Stimulated activated naive CD8-positive, alpha-beta T cell treated with anti-CD3 and anti-CD28 coated beads, Interleukin-15, amount 100 ng/mL, for 72 hours (primary cell): ENCODE results near the gene CHML.

Source experiments
- ATAC-seq: fragments of 150-1000 bp; cut with Tn5 transposase; 2 replicates; pipeline ENCODE4 v1.10.0; 2021; ENCODE audit warnings: mild to moderate bottlenecking, moderate library complexity
- DNase-seq, 2 donors: peaks; one replicate each; pipeline ENCODE4 v3.0.0; 2021 to 2022
- H3K27ac Mint-ChIP-seq, 2 donors: one replicate each; pipeline ENCODE4 v1.8.0; 2022; ENCODE audit warnings: mild to moderate bottlenecking in 2 of 2, mixed read lengths in 2 of 2, moderate library complexity in 2 of 2
- H3K27me3 Mint-ChIP-seq: one replicate; pipeline ENCODE4 v1.8.0; 2022; ENCODE audit warnings: mixed read lengths
- H3K4me1 Mint-ChIP-seq: one replicate; pipeline ENCODE4 v1.8.0; 2022; ENCODE audit warnings: mild to moderate bottlenecking, mixed read lengths
- H3K4me3 Mint-ChIP-seq, 2 donors: one replicate each; pipeline ENCODE4 v1.8.0; 2022; ENCODE audit warnings: mild to moderate bottlenecking in 2 of 2, mixed read lengths in 2 of 2, moderate library complexity in 1 of 2
- H3K9me3 Mint-ChIP-seq, 2 donors: one replicate each; pipeline ENCODE4 v1.8.0; 2022; ENCODE audit warnings: mixed read lengths in 2 of 2

CHML gene

GRCh38 chr1:241638099-241638682 is 2.0 kb downstream of the CHML start:
- no peak for ATAC-seq
- H3K4me3 Mint-ChIP-seq, result peak overlapping the region; percentile 81 to 89
- H3K27ac Mint-ChIP-seq, result peak overlapping the region in 1 of 2 donors; percentile 92
- H3K4me1 Mint-ChIP-seq, result peaks cover 48% of the 10 kb centered on the region
- no peaks in the 10 kb centered on the region for H3K27me3 Mint-ChIP-seq
- H3K9me3 Mint-ChIP-seq, result peaks cover 11 to 15% of the 10 kb centered on the region in 2 donors
- no peak for DNase-seq

- Mint-ChIP-seq H3K27me3 (no peaks in the 10 kb centered on the region), H3K4me1 (peaks cover 47% of the 10 kb centered on the region), H3K9me3 (peaks cover 10% of the 10 kb centered on the region in 2 donors), H3K4me3 (peak overlapping the region; percentile 77 to 89), H3K27ac (no peak overlapping the region)
- no peak for ATAC-seq
- no peak for DNase-seq
Measured at GRCh38 chr1:241637604-241638003, 2.6 kb downstream of the CHML start.

DNA sequence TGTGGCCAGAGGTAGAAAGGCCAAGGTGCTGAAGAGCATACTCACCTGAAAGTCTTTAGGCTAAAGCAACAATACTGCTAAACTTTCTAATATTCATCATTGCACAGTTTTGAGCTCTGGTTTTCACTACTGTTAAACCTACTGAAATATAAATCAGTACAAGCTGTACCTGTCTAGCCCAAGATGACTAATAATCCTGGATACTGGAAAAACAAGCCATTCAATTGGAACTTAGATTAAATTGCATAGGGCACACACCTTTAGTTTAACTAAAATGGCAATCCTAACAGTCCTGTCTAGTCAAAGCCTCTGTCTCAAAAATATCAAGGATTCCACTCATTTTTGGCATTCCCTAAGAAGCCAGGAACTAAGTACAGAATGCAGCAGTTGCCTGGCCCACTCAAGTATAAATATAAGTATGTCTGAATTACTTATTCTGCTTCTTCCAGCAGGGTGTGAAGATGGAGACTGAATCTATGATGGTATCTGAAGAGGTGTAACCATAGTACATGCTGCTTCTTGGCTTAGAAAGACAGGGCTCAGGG is 3.1 kb downstream of the CHML start:
- Mint-ChIP-seq H3K4me1 (peaks cover 52% of the 10 kb centered on the region), H3K4me3 (peak overlapping the region; percentile 11 to 89), H3K27ac (no peak overlapping the region), H3K9me3 (peaks cover 5 to 6% of the 10 kb centered on the region in 2 donors), H3K27me3 (no peaks in the 10 kb centered on the region)
- ATAC-seq, result no peak
- no peak for DNase-seq

DNA sequence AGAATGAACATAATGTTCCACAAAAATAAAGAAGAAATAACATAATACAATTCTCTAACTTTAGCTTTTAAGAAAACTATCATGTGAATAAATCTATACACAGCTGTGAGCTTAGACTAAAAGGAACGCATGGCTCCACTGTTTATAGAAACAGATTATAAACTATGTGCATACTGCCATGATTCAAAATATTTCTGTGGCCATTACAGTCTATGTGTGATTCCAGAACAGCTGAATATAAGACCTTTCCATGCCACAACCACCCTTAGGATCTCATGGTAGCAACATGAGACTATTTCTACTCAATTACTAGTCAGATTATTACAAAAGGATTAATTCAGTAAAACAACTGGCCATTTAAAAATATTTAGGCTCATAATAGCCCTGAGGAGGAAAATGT is 3.9 kb downstream of the CHML start:
- Mint-ChIP-seq H3K27me3 (no peaks in the 10 kb centered on the region), H3K9me3 (no peaks in the 10 kb centered on the region), H3K27ac (no peak overlapping the region), H3K4me1 (peaks cover 59% of the 10 kb centered on the region), H3K4me3 (peak overlapping the region in 1 of 2 donors; percentile 89)
- no peak for DNase-seq
- no peak for ATAC-seq

DNA sequence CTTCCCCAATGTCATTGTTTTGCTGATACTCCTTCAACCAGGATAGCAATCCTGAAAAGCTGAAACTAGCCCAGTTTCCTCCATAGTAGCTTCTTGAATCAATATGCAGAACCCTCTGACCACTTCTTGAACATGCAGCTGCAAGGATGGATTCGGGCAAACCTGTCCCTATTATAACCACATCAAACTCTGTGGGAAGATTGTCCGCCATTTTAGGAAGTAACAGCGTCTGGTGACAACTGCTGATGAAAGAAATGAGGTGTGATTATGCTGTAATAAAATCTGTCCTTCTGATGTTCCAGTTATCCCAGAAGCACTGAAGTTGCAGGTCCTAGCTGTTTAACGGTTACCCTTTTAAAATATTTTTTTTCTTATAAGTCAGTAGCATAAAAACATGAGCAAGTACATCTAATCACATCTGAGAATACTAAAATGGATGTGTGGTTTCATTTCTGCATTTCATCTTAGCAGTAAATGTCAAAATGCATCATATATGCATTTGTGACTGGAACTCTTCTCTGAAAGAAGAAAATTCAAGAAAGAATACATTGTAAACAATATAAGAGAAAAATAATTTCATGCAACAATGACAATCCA is 4.5 kb downstream of the CHML start:
- Mint-ChIP-seq H3K27ac (peak overlapping the region in 1 of 2 donors; percentile 65), H3K4me1 (peaks cover 55% of the 10 kb centered on the region), H3K27me3 (no peaks in the 10 kb centered on the region), H3K9me3 (no peaks in the 10 kb centered on the region), H3K4me3 (peak overlapping the region in 1 of 2 donors; percentile 15)
- ATAC-seq (no peak), DNase-seq (no peak)

DNA sequence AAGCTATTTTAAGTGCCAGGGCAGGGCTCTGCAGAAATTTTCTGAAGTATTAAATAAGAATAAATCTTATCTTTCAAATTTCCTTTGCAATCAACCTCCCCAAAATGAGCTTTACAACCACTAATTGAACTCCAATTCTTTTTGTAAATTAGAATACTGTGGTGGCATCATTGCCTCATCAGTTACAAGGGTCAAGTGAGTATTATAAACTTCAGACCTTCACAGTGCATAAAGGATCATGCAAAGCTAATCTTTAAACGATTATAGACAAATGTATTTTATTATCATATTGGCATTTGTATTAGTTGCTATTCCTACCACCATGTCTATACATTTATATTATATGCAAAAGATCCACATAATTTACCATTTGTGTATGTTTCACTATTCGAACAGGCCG is 7.2 kb downstream of the CHML start:
- Mint-ChIP-seq H3K9me3 (no peaks in the 10 kb centered on the region), H3K27me3 (no peaks in the 10 kb centered on the region), H3K4me1 (peaks cover 46% of the 10 kb centered on the region), H3K4me3 (no peak overlapping the region), H3K27ac (no peak overlapping the region)
- DNase-seq (no peak), ATAC-seq (no peak)

DNA sequence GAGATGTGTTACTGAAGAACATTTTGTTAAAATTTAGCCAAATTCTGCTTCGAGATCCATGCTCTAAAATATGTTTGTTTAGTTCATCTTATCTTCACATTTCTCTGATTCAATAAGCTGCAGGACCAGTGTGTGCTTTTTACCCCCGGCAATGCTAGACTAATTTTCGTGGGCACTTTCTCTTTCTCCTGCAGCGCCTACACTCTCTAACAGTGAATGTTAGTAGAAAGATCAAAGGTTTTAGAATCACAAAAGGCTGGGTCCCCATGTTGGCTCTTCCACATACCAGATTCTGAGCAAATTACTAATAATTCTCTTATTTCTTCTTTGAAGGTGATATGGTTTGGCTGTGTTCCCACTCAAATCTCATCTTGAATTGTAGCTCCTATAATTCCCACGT is 8.5 kb downstream of the CHML start:
- Mint-ChIP-seq H3K4me3 (peak overlapping the region; percentile 39 to 66), H3K27me3 (no peaks in the 10 kb centered on the region), H3K27ac (peak overlapping the region in 1 of 2 donors; percentile 50), H3K4me1 (peaks cover 37% of the 10 kb centered on the region), H3K9me3 (no peaks in the 10 kb centered on the region)
- ATAC-seq (peak; percentile 53), DNase-seq (no peak)

- Mint-ChIP-seq H3K4me3 (no peak overlapping the region), H3K4me1 (peaks cover 32% of the 10 kb centered on the region), H3K27ac (no peak overlapping the region), H3K9me3 (no peaks in the 10 kb centered on the region), H3K27me3 (no peaks in the 10 kb centered on the region)
- DNase-seq (no peak), ATAC-seq (no peak)
Measured at GRCh38 chr1:241630899-241631298, 9.3 kb downstream of the CHML start.

GRCh38 chr1:241630476-241630875 is 9.7 kb downstream of the CHML start:
- no peak overlapping the region for H3K27ac Mint-ChIP-seq
- H3K27me3 Mint-ChIP-seq, result no peaks in the 10 kb centered on the region
- no peak for ATAC-seq
- no peaks in the 10 kb centered on the region for H3K9me3 Mint-ChIP-seq
- no peak overlapping the region for H3K4me3 Mint-ChIP-seq
- peaks cover 28% of the 10 kb centered on the region for H3K4me1 Mint-ChIP-seq
- no peak for DNase-seq

DNA sequence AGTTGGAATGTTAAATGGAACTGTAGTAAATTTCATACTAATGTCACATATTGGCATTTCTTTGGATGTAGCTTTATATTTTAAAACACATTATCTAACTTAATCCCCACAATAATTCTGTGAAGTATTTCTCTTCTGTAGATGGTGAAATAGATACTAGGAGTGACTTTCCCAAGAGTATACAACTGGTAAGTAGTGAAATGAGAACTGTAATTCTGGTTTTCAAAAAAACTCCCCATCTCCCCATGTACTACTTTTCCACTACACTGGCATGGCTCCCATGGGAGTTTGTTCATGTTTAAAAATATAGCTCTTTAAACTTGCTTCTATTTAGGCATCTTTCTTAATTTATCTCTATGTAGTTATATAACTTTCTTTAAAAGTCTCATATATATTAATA is 10.2 kb downstream of the CHML start:
- Mint-ChIP-seq H3K27ac (no peak overlapping the region), H3K4me3 (no peak overlapping the region), H3K9me3 (no peaks in the 10 kb centered on the region), H3K4me1 (peaks cover 23% of the 10 kb centered on the region), H3K27me3 (no peaks in the 10 kb centered on the region)
- ATAC-seq (no peak), DNase-seq (no peak)

DNA sequence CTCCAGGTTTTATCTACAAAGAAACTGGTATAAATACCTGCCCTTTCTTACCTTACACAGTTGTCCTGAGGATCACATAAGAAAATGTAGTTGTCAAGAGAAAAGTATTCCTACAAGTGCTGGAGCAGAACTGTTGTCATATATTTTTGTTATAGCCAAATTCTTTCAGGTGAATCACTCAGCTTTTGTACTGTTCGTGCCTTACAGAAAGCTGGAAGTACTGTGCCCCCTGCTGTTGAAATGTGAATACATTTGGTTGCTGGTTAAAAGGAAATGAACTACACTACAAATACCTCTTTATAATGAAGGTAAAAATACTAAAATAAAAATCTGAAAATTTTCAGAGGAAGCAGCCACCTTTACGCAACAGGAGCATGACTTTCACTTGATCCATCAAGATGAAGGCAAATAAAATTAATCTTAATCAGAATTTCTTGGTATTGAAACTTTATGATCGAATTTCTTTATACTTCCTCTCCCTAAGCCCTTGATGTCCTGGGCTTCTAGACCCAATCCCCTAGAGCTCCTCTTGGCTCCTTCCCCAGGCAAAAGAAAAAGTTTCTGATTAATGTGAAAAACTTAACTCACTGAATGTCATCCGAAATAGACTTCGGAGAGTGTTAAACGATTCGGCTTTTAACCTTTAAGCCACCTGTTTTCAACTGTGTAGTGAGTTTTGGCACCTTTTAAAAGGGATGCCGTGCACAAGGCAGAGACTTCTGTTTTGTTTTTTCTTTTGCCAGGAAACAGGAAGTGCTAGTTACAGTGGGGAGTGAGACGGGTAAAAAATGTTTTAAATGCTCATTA is 12.5 kb downstream of the CHML start:
- Mint-ChIP-seq H3K27ac (peak overlapping the region in 1 of 2 donors; percentile 92), H3K9me3 (no peaks in the 10 kb centered on the region), H3K27me3 (no peaks in the 10 kb centered on the region), H3K4me3 (peak overlapping the region; percentile 70 to 77), H3K4me1 (peaks cover 21% of the 10 kb centered on the region)
- DNase-seq, result peak; percentile 29 to 39
- ATAC-seq, result peak; percentile 79

GRCh38 chr1:241624935-241625334 is 15.2 kb downstream of the CHML start:
- Mint-ChIP-seq H3K4me3 (no peak overlapping the region), H3K9me3 (no peaks in the 10 kb centered on the region), H3K4me1 (peaks cover 9% of the 10 kb centered on the region), H3K27ac (no peak overlapping the region), H3K27me3 (no peaks in the 10 kb centered on the region)
- DNase-seq (no peak), ATAC-seq (no peak)

DNA sequence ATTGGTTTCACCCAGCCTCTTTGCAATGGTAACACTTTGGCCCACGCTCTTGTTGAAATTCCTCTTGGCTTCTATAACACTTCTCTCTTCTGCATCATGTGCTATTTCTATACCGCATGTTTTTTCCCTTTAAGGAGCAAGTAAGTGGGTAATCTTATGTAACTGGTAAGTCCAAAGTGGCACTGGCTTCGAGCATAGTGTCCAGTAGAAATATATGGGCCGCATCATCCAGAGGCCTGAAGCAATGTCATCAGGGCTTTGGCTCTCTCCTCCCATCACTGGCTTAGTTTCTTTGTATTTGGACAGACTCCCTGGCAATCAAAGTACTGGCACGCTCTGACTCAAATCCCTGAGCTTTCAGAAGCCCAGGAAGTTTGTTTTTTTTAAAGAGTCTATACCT is 17.5 kb downstream of the CHML start:
- ATAC-seq, result no peak
- Mint-ChIP-seq H3K4me1 (peaks cover 6% of the 10 kb centered on the region), H3K9me3 (no peaks in the 10 kb centered on the region), H3K27ac (no peak overlapping the region), H3K4me3 (no peak overlapping the region), H3K27me3 (no peaks in the 10 kb centered on the region)
- no peak for DNase-seq

DNA sequence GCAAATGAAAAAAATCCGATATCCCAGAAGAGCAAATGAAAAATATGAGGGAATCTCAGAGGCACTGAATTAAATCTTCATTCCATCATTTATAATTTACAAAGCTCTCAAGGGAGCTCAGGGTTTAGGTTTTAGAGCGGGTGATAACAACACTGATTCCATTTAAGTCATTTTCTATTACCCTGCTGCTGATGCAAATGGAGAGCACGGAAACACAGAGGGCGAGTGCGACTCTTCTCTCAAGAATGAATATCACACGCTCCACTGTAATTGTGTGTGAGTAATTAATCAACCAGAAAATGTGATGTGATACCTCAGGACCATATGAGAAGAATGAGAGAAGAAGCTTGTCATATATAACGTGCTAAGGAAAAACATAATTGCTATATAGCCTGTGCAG is 22.7 kb downstream of the CHML start:
- H3K27me3 Mint-ChIP-seq, result no peaks in the 10 kb centered on the region
- peaks cover 12% of the 10 kb centered on the region for H3K4me1 Mint-ChIP-seq
- H3K4me3 Mint-ChIP-seq, result no peak overlapping the region
- no peaks in the 10 kb centered on the region for H3K9me3 Mint-ChIP-seq
- no peak overlapping the region for H3K27ac Mint-ChIP-seq
- ATAC-seq (no peak), DNase-seq (no peak)

- Mint-ChIP-seq H3K4me1 (peaks cover 13% of the 10 kb centered on the region), H3K9me3 (no peaks in the 10 kb centered on the region), H3K27me3 (no peaks in the 10 kb centered on the region), H3K4me3 (no peak overlapping the region), H3K27ac (no peak overlapping the region)
- DNase-seq (no peak), ATAC-seq (no peak)
Measured at GRCh38 chr1:241615043-241615974, 24.9 kb downstream of the CHML start.
